Body of pancreas (tissue), 4 donors: ENCODE data around the gene OPN5. TPM values are rescaled to one million over a fixed set of nuclear protein-coding genes. Genes with fewer than 3 reads are reported as not detected.

Experiments used
- ATAC-seq: fragments of 150-250 bp; one replicate; pipeline ENCODE4 v1.9.1; 2016
- DNase-seq, 4 donors: peaks; one replicate each; pipeline ENCODE4 v3.0.0-alpha.2; 2019
- H3K27ac ChIP-seq, 4 donors: fragments of 200-600 bp; sonication (generic); 1 replicate in 3 of 4; 2 replicates in 1 of 4; pipeline versions ENCODE4 v1.5.1 to v1.6.1; 2016 to 2019; ENCODE audit warnings: mild to moderate bottlenecking in 1 of 4, mixed read lengths in 1 of 4, moderate library complexity in 1 of 4
- H3K27me3 ChIP-seq, 2 donors: fragments of 200-600 bp; sonication (generic); one replicate each; pipeline ENCODE4 v1.6.0; 2016; ENCODE audit warnings: mild to moderate bottlenecking in 1 of 2
- H3K36me3 ChIP-seq, 2 donors: fragments of 200-600 bp; sonication (generic); replicated peaks in 1 of 2; 2 replicates each; pipeline ENCODE4 v1.5.1; 2016; ENCODE audit warnings: low read depth in 2 of 2; ENCODE audit not compliant: insufficient read depth in 1 of 2
- H3K4me1 ChIP-seq: fragments of 200-600 bp; sonication (generic); one replicate; pipeline ENCODE4 v1.6.0; 2016
- H3K4me3 ChIP-seq, 2 donors: fragments of 200-600 bp; sonication (generic); 1 replicate in 1 of 2; 2 replicates in 1 of 2; pipeline ENCODE4 v1.5.1; 2016 to 2019
- H3K9me3 ChIP-seq, 3 donors: fragments of 200-600 bp; sonication (generic); 1 replicate in 2 of 3; 2 replicates in 1 of 3; pipeline ENCODE4 v1.5.1; 2016
- CTCF ChIP-seq, 7 experiments: fragments of 450-650 bp in 4 of 7; fragments of 200-600 bp in 3 of 7; sonication (generic) in 3 of 7; IDR thresholded peaks; one replicate each; pipeline ENCODE4 v1.5.1; 2016 to 2019; ENCODE audit warnings: antibody characterized with exemption in 7 of 7
- POLR2A ChIP-seq, 3 donors: fragments of 450-650 bp; IDR thresholded peaks; one replicate each; pipeline ENCODE4 v1.6.1; 2016; ENCODE audit warnings: antibody characterized with exemption in 3 of 3, mild to moderate bottlenecking in 2 of 3
- WGBS, 2 donors: methylation state at CpG; one replicate each; pipeline ENCODE4 v1.1.5; 2017; 5-methylcytosine and 5-hydroxymethylcytosine counted together
- intact Hi-C: fragments of 100-400 bp; cut with DNase I; formaldehyde crosslinking; loops from one replicate; pipeline ENCODE4 v1.15.1; 2023
- total RNA-seq, 2 donors: library from RNA; depleted of rRNA; stranded (reverse); fragments of >200 nt; gene quantifications; one replicate each; pipeline ENCODE4 v1.1.0, GENCODE V29; 2016

OPN5 gene
- total RNA-seq, 2 donors from 2014 or later: not detected

DNA sequence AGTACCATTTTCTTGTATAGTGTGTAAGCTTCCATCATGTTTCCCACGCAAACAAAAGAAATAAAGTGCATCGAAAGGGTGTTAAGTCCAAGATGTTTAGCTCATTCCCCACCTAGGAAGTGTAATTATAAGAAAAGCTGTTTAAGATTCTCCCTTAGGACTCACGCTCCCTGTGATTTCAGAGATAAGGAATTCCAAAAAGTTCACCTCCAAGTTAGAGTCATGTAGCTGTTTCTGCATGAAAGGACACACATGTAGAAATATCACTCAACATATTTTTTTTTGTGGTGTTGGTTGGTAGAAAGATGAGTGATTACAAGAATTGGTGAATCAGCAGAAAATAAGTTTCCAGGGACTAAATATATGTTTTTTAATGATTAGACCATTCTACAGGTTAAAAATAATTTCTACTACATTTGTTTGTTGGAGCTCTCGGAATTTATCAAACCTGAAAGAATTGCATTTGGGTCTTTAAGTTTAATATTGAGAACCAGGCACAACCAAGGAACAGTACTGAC is 10.4 kb downstream of the OPN5 start:
- WGBS, 2 donors: 73 to 76% methylated on average over 4 of the region's 4 CpGs

GRCh38 chr6:47794577-47795135 is 12.8 kb downstream of the OPN5 start:
- TF ChIP-seq CTCF (IDR thresholded peaks at IDR 0.05) (no peak), POLR2A (IDR thresholded peaks at IDR 0.05) (no peak)
- H3K36me3 ChIP-seq: no peaks in the 10 kb centered on the region
- ATAC-seq: no peak
- H3K27me3 ChIP-seq: no peaks in the 10 kb centered on the region
- H3K4me1 ChIP-seq: no peaks in the 10 kb centered on the region
- DNase-seq: no peak
- intact Hi-C loops: no loop called here
- H3K27ac ChIP-seq: no peak overlapping the region
- WGBS, 2 donors: 63 to 71% methylated on average over 8 of the region's 8 CpGs
- H3K9me3 ChIP-seq: no peaks in the 10 kb centered on the region
- H3K4me3 ChIP-seq: no peak overlapping the region

More for the DNA sequence above, 10.4 kb downstream of the OPN5 start:
- H3K27me3 ChIP-seq: no peaks in the 10 kb centered on the region
- no peaks in the 10 kb centered on the region for H3K4me1 ChIP-seq
- TF ChIP-seq CTCF (IDR thresholded peaks at IDR 0.05): no peak
- no peak for TF ChIP-seq POLR2A (IDR thresholded peaks at IDR 0.05)
- DNase-seq (no peak), ATAC-seq (no peak)
- H3K4me3 ChIP-seq: no peak overlapping the region
- no peak overlapping the region for H3K27ac ChIP-seq
- no peaks in the 10 kb centered on the region for H3K36me3 ChIP-seq
- H3K9me3 ChIP-seq: no peaks in the 10 kb centered on the region
- intact Hi-C loops: no loop called here

- Histone ChIP-seq H3K27ac (no peak overlapping the region), H3K27me3 (no peaks in the 10 kb centered on the region), H3K4me1 (no peaks in the 10 kb centered on the region), H3K4me3 (no peak overlapping the region), H3K36me3 (no peaks in the 10 kb centered on the region), H3K9me3 (no peaks in the 10 kb centered on the region)
- no peak for TF ChIP-seq CTCF (IDR thresholded peaks at IDR 0.05)
- TF ChIP-seq POLR2A (IDR thresholded peaks at IDR 0.05): no peak
- intact Hi-C loops: no loop called here
- DNase-seq (no peak), ATAC-seq (no peak)
- 33 to 37% methylated on average over 2 of the region's 2 CpGs for WGBS, 2 donors
These were observed 20.2 kb downstream of the OPN5 start for GRCh38 chr6:47801984-47802383.

- Histone ChIP-seq H3K4me1 (no peaks in the 10 kb centered on the region), H3K27ac (no peak overlapping the region), H3K9me3 (no peaks in the 10 kb centered on the region), H3K27me3 (no peaks in the 10 kb centered on the region), H3K4me3 (no peak overlapping the region), H3K36me3 (no peaks in the 10 kb centered on the region)
- intact Hi-C loops: no loop called here
- no peak for DNase-seq
- no peak for ATAC-seq
- no peak for TF ChIP-seq CTCF (IDR thresholded peaks at IDR 0.05)
- no peak for TF ChIP-seq POLR2A (IDR thresholded peaks at IDR 0.05)
- 69 to 77% methylated on average over 2 of the region's 2 CpGs for WGBS, 2 donors
These were observed 23.0 kb downstream of the OPN5 start for GRCh38 chr6:47804821-47805220.

GRCh38 chr6:47809873-47810272 is 28.0 kb downstream of the OPN5 start:
- Histone ChIP-seq H3K4me3 (no peak overlapping the region), H3K27ac (no peak overlapping the region), H3K36me3 (no peaks in the 10 kb centered on the region), H3K9me3 (no peaks in the 10 kb centered on the region), H3K4me1 (no peaks in the 10 kb centered on the region), H3K27me3 (no peaks in the 10 kb centered on the region)
- intact Hi-C loops: no loop called here
- ATAC-seq (no peak), DNase-seq (no peak)
- TF ChIP-seq POLR2A (IDR thresholded peaks at IDR 0.05): no peak
- no peak for TF ChIP-seq CTCF (IDR thresholded peaks at IDR 0.05)
- WGBS, 2 donors: 77 to 78% methylated on average over 8 of the region's 8 CpGs
